Sigmoid colon (tissue), 4 donors: ENCODE results near the gene SIX2.

Source experiments
- CTCF ChIP-seq, 4 experiments: fragments of 450-650 bp in 3 of 4; fragments of 200-600 bp in 1 of 4; IDR thresholded peaks; one replicate each; pipeline ENCODE4 v1.5.1; 2016 to 2019; ENCODE audit warnings: antibody characterized with exemption in 4 of 4, mild to moderate bottlenecking in 3 of 4, moderate library complexity in 2 of 4
- EP300 ChIP-seq, 4 donors: sonication (generic); formaldehyde crosslinking; IDR thresholded peaks; one replicate each; pipeline ENCODE4 v1.6.1; 2017; ENCODE audit warnings: antibody characterized with exemption in 4 of 4
- POLR2A ChIP-seq, 2 donors: fragments of 450-650 bp; IDR thresholded peaks; one replicate each; pipeline ENCODE4 v1.6.1; 2016; ENCODE audit warnings: antibody characterized with exemption in 2 of 2, mild to moderate bottlenecking in 2 of 2, moderate library complexity in 2 of 2
- POLR2AphosphoS5 ChIP-seq, 4 donors: sonication (generic); formaldehyde crosslinking; IDR thresholded peaks; one replicate each; pipeline ENCODE4 v1.6.1; 2017; ENCODE audit warnings: antibody characterized with exemption in 4 of 4

DNA sequence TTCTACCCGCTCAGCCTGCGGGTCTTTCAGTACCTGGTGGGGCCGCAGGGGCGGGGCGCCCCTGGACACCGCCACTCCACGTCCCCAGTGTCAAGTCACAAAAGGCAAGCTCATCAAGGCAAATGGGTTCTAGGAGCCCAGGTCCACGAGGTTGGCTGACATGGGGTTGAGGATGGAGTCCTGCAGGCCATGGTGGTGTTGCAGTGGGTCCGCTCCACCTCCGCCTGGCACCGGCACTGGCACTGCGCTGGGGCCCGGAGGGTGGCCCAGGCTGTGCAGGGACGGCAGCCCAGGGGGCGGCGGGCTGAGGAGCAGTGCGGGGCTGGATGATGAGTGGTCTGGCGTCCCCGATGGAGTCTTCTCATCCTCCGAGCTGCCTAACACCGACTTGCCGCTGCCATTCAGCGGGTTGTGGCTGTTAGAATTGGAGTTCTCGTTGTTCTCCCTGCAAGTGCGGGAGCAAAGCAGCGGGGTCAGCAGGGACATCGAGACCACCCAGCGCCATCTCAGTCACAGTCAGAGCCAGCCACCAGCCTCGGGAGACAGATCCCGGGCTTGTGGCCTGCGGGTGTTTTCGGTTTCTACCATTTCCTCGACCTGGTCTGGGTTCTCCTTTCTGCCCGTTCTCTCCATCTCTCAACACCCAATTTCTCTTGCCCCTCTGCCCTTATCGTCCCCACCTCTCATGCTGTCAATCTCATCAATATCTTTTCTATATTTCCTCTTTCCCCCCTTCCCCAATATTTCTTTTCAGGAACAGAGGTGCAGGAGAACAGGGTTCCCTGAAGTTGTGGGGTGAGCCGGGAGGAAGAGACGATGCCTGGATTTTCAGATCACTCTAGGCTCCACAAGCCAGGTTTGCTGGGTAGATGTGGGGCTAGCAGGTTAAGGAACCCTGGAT, 3.0 kb downstream of the SIX2 start:
- no peak for TF ChIP-seq CTCF (IDR thresholded peaks at IDR 0.05)
- TF ChIP-seq EP300 (IDR thresholded peaks at IDR 0.05) = no peak
- no peak for TF ChIP-seq POLR2A (IDR thresholded peaks at IDR 0.05)
- no peak for TF ChIP-seq POLR2AphosphoS5 (IDR thresholded peaks at IDR 0.05)
